Esophagus squamous epithelium (tissue), 5 donors: Measurements from ENCODE around the gene CDH2. TPM values are rescaled to one million over a fixed set of nuclear protein-coding genes. Genes with fewer than 3 reads are reported as not detected.

Experiments used
- DNase-seq: peaks from one replicate; lab custom pipeline; 2025; lab: John Stamatoyannopoulos, UW
- H3K27ac ChIP-seq, 4 donors: fragments of 200-600 bp; sonication (generic); one replicate each; pipeline ENCODE4 v1.5.1; 2016 to 2019; ENCODE audit warnings: mild to moderate bottlenecking in 1 of 4
- H3K27me3 ChIP-seq, 4 donors: fragments of 200-600 bp; sonication (generic); 1 replicate in 3 of 4; 2 replicates in 1 of 4; pipeline versions ENCODE4 v1.5.1 to v1.6.0; 2017 to 2021; ENCODE audit warnings: antibody characterized with exemption in 1 of 4
- H3K36me3 ChIP-seq, 3 donors: fragments of 200-600 bp; sonication (generic); one replicate each; pipeline ENCODE4 v1.5.1; 2016 to 2019
- H3K4me1 ChIP-seq, 3 donors: fragments of 200-600 bp; sonication (generic); one replicate each; pipeline ENCODE4 v1.5.1; 2017 to 2019
- H3K4me3 ChIP-seq, 4 donors: fragments of 200-600 bp; sonication (generic); 1 replicate in 3 of 4; 2 replicates in 1 of 4; pipeline ENCODE4 v1.5.1; 2016 to 2019; ENCODE audit warnings: mild to moderate bottlenecking in 2 of 4, moderate library complexity in 1 of 4
- H3K9me3 ChIP-seq, 3 donors: fragments of 200-600 bp; sonication (generic); one replicate each; pipeline ENCODE4 v1.5.1; 2016 to 2019
- POLR2A ChIP-seq, 4 donors: fragments of 450-650 bp; IDR thresholded peaks; one replicate each; pipeline ENCODE4 v1.6.1; 2017; ENCODE audit warnings: antibody characterized with exemption in 4 of 4, mild to moderate bottlenecking in 4 of 4, moderate library complexity in 3 of 4
- WGBS, 2 donors: methylation state at CpG; one replicate each; pipeline ENCODE4 v1.1.5; 2018; 5-methylcytosine and 5-hydroxymethylcytosine counted together
- intact Hi-C: fragments of 100-400 bp; cut with DNase I; formaldehyde crosslinking; loops from one replicate; pipeline ENCODE4 v1.15.0; 2022
- total RNA-seq, 4 donors: library from RNA; depleted of rRNA; stranded (reverse); fragments of >200 nt; gene quantifications; one replicate each; pipeline ENCODE4 v1.1.0, GENCODE V29; 2016
- TF ChIP-seq, protein P1 (sequence below), 6 experiments: fragments of 450-650 bp in 4 of 6; fragments of 200-600 bp in 2 of 6; sonication (generic) in 2 of 6; IDR thresholded peaks; one replicate each; pipeline ENCODE4 v1.5.1; 2016 to 2019; ENCODE audit warnings: antibody characterized with exemption in 6 of 6, mild to moderate bottlenecking in 4 of 6, moderate library complexity in 4 of 6
- donor health status: DM: yes; HTN: yes; CAD: no.

The CDH2 gene
- total RNA-seq, 4 donors from 2014 or later = 0.11 to 0.88 (median 0.28) TPM

DNA sequence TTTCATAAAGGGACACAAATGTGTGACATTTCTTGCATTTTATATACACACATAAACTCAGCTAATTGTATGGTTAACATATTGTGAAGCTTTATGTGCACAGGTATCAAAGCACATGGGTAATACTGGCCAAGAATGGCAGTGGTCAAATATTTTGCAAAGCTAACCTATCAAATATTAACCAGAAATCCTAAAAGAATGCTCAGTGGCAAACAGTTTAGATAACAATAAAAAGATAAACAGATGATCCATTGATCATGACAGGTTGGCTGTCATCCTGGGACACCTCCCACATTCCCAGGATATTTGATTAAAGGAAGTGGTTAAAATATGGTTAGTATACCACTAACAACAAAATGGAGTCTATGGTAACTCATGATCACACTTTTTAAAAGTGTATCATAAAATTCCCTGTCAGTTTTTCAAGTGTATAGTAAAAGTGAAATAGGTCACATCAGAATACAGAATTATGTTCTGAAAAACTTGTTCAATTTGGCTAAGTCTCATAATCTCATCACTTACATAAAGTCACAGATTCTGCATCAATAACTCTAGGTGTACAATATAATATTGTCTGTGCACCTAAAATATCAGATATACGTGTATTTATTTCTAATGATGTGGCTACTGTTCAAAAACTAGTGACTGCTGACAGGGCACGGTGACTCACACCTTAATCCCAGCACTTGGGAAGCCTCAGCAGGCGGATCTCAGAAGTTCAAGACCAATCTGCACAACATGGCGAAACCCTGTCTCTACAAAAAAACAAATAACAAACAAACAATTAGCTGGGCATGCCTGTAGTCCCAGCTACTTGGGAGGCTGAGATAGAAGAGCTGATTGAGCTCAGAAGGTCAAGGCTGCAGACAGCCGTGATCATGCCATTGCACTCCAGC, 48.9 kb downstream of the CDH2 start:
- 63 to 65% methylated on average over 5 of the region's 5 CpGs for WGBS, 2 donors
- Histone ChIP-seq H3K4me3 (no peak overlapping the region), H3K27ac (no peak overlapping the region), H3K36me3 (no peaks in the 10 kb centered on the region), H3K4me1 (no peaks in the 10 kb centered on the region), H3K27me3 (no peaks in the 10 kb centered on the region), H3K9me3 (no peaks in the 10 kb centered on the region)
- DNase-seq = no peak
- TF ChIP-seq POLR2A (IDR thresholded peaks at IDR 0.05) = no peak
- TF ChIP-seq, protein P1, sequence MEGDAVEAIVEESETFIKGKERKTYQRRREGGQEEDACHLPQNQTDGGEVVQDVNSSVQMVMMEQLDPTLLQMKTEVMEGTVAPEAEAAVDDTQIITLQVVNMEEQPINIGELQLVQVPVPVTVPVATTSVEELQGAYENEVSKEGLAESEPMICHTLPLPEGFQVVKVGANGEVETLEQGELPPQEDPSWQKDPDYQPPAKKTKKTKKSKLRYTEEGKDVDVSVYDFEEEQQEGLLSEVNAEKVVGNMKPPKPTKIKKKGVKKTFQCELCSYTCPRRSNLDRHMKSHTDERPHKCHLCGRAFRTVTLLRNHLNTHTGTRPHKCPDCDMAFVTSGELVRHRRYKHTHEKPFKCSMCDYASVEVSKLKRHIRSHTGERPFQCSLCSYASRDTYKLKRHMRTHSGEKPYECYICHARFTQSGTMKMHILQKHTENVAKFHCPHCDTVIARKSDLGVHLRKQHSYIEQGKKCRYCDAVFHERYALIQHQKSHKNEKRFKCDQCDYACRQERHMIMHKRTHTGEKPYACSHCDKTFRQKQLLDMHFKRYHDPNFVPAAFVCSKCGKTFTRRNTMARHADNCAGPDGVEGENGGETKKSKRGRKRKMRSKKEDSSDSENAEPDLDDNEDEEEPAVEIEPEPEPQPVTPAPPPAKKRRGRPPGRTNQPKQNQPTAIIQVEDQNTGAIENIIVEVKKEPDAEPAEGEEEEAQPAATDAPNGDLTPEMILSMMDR (IDR thresholded peaks at IDR 0.05) = no peak
- intact Hi-C loops = no loop called here

DNA sequence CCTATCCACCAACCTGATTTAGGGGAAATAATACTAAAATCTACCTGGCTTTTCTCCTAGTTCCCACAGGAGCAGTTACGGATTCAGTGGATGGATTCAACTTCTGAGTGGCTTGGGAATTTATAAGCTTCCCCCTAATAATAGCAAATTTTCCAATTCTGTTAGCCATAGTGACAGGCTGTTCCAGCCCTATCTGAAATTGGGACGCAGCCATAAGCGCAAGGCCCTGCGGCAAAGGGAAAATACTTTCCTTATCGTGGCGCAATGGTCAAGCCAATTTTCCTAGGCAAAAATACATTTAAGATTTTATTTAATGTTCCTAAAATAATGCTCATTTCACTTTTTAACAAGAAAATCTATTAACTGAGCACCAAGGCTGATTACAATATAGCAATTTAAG, 49.7 kb downstream of the CDH2 start:
- Histone ChIP-seq H3K4me1 (no peaks in the 10 kb centered on the region), H3K36me3 (no peaks in the 10 kb centered on the region), H3K4me3 (no peak overlapping the region), H3K9me3 (no peaks in the 10 kb centered on the region), H3K27ac (no peak overlapping the region), H3K27me3 (no peaks in the 10 kb centered on the region)
- intact Hi-C loops = no loop called here
- WGBS, 2 donors = 92 to 96% methylated on average over 6 of the region's 6 CpGs
- TF ChIP-seq, protein P1 (IDR thresholded peaks at IDR 0.05) = no peak
- no peak for TF ChIP-seq POLR2A (IDR thresholded peaks at IDR 0.05)
- no peak for DNase-seq

DNA sequence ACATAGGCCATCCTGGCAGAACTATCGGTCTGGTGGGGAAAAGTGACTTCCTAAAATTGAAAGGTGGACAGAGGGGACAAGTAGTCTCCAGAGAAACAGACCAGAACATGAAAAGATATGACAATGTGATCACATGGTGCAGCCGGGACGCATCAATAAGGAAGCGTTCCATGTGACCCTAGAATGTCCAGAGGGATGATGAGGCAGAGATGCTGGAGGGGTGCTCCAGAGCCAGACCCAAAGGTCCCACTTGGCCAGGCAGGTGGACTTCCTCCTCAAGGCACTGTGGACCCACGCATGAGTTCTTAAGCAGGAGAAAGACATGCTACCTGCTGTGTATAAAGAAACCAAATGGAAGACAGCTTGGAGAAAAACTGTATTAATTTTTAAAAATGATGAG, 50.2 kb downstream of the CDH2 start:
- H3K27ac ChIP-seq = no peak overlapping the region
- H3K9me3 ChIP-seq = no peaks in the 10 kb centered on the region
- no peak for DNase-seq
- no peaks in the 10 kb centered on the region for H3K36me3 ChIP-seq
- TF ChIP-seq, protein P1 (IDR thresholded peaks at IDR 0.05) = no peak
- TF ChIP-seq POLR2A (IDR thresholded peaks at IDR 0.05) = no peak
- intact Hi-C loops = no loop called here
- 84 to 86% methylated on average over 5 of the region's 5 CpGs for WGBS, 2 donors
- H3K27me3 ChIP-seq = no peaks in the 10 kb centered on the region
- H3K4me1 ChIP-seq = no peaks in the 10 kb centered on the region
- H3K4me3 ChIP-seq = no peak overlapping the region

DNA sequence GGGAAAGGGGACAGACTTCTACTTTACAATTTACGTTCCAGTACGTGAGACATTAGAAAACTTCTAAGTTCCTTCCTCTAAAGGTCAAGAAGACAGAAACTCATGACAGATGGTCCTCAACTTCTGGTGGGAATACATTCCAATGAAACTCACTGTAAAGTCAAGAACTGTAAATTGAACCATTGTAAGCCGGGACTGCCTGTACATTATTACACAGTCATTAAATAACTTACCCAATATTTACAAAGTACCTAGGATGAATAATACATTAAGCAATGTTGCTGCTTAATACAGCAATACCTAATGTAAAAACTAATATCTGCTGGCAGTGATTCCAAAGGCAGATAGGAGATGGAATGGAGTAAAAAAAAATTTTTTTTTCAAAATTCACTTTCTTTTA, 51.9 kb downstream of the CDH2 start:
- WGBS, 2 donors = 63 to 71% methylated on average over 3 of the region's 3 CpGs
- Histone ChIP-seq H3K27ac (no peak overlapping the region), H3K4me3 (no peak overlapping the region), H3K27me3 (no peaks in the 10 kb centered on the region), H3K36me3 (no peaks in the 10 kb centered on the region), H3K9me3 (no peaks in the 10 kb centered on the region), H3K4me1 (no peaks in the 10 kb centered on the region)
- TF ChIP-seq, protein P1 (IDR thresholded peaks at IDR 0.05) = no peak
- TF ChIP-seq POLR2A (IDR thresholded peaks at IDR 0.05) = no peak
- intact Hi-C loops = no loop called here
- DNase-seq = no peak
